ENCODE results near the gene ELK3. TPM values are rescaled to one million over a fixed set of nuclear protein-coding genes. Genes with fewer than 3 reads are reported as not detected.

The ELK3 gene
- total and polyA plus RNA-seq, 8 donors, result 2.9 to 12.9 (median 6.1) TPM

DNA sequence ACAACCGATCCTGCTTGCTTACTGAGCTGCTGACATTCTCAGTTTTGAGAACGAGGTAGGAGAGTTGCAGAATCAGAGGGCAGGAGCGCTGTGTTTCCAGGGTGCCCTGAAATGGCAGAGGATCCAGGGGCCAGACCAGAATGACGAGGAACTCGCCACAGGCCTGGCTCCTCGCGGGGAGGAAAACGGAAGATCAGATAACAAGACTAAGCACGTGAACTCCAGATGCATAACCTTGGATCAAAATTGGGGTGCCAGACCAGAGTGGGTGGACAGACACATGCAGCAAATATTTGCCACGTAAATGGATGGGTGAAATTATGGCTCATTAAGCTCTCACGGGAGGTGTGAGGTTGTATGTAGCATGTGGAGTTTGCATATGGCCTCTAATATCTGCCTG lies 46.5 kb downstream of the ELK3 start:
- no peak for ATAC-seq
- Histone ChIP-seq H3K27me3 (no peaks in the 10 kb centered on the region), H3K9me3 (no peaks in the 10 kb centered on the region), H3K27ac (no peak overlapping the region), H3K4me1 (no peaks in the 10 kb centered on the region), H3K36me3 (no peaks in the 10 kb centered on the region), H3K4me3 (no peak overlapping the region)
- TF ChIP-seq, protein P1, sequence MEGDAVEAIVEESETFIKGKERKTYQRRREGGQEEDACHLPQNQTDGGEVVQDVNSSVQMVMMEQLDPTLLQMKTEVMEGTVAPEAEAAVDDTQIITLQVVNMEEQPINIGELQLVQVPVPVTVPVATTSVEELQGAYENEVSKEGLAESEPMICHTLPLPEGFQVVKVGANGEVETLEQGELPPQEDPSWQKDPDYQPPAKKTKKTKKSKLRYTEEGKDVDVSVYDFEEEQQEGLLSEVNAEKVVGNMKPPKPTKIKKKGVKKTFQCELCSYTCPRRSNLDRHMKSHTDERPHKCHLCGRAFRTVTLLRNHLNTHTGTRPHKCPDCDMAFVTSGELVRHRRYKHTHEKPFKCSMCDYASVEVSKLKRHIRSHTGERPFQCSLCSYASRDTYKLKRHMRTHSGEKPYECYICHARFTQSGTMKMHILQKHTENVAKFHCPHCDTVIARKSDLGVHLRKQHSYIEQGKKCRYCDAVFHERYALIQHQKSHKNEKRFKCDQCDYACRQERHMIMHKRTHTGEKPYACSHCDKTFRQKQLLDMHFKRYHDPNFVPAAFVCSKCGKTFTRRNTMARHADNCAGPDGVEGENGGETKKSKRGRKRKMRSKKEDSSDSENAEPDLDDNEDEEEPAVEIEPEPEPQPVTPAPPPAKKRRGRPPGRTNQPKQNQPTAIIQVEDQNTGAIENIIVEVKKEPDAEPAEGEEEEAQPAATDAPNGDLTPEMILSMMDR (IDR thresholded peaks at IDR 0.05), result no peak
- intact Hi-C loops (cut with DNase I), result no loop called here
- FAIRE-seq, result no peak
- WGBS, 2 donors, result 73 to 74% methylated on average over 11 of the region's 11 CpGs
- DNase-seq, result no peak

DNA sequence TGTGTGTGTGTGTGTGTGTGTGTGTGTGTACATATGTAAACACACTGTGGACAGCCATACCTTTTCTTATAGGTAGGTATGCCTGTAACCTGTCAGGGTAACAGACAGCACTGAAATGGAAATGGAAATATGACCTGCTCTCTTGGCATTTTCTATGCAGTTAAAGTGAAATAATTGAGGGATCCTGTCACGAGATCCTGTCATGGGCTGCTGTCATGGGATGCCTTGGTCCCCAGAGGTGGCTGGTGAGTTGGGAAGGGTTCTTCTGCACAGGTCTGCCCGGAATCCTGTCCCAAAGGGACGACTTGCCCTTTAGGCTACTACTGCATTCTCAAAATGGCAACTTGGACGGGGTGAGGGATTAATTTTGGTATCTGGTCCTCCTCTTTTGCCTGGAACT lies 47.3 kb downstream of the ELK3 start:
- Histone ChIP-seq H3K36me3 (no peaks in the 10 kb centered on the region), H3K9me3 (no peaks in the 10 kb centered on the region), H3K27me3 (no peaks in the 10 kb centered on the region), H3K27ac (no peak overlapping the region), H3K4me3 (no peak overlapping the region), H3K4me1 (no peaks in the 10 kb centered on the region)
- intact Hi-C loops (cut with DNase I), result no loop called here
- DNase-seq (no peak), FAIRE-seq (no peak), ATAC-seq (no peak)
- 86 to 95% methylated on average over 4 of the region's 4 CpGs for WGBS, 2 donors
- TF ChIP-seq, protein P1 (IDR thresholded peaks at IDR 0.05), result no peak

DNA sequence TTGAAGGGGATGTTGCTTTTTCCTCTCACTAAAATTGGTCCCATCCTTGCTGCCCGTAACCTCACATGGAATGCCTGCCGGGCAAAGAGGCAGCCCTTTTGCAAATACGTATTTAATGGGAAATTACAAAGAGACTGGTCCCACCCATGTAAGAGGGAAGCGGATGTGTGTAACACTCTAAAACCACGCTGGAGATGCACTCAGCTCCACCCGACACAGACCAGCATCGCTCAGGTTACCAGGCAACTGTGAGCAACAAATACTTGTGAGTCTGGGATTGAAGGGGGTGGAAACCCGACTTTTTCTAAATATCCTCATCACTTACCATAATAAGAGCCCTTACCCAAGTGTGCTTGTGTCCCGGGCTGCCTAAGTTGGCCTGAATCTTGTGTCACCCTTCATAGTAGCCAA lies 47.7 kb downstream of the ELK3 start:
- 78 to 89% methylated on average over 9 of the region's 9 CpGs for WGBS, 2 donors
- Histone ChIP-seq H3K27ac (no peak overlapping the region), H3K27me3 (no peaks in the 10 kb centered on the region), H3K36me3 (no peaks in the 10 kb centered on the region), H3K4me1 (no peaks in the 10 kb centered on the region), H3K4me3 (no peak overlapping the region), H3K9me3 (no peaks in the 10 kb centered on the region)
- FAIRE-seq, result no peak
- TF ChIP-seq, protein P1 (IDR thresholded peaks at IDR 0.05), result no peak
- ATAC-seq, result peak in 3 of 4 donors; percentile 32 to 61 (median 53)
- intact Hi-C loops (cut with DNase I), result no loop called here
- no peak for DNase-seq

DNA sequence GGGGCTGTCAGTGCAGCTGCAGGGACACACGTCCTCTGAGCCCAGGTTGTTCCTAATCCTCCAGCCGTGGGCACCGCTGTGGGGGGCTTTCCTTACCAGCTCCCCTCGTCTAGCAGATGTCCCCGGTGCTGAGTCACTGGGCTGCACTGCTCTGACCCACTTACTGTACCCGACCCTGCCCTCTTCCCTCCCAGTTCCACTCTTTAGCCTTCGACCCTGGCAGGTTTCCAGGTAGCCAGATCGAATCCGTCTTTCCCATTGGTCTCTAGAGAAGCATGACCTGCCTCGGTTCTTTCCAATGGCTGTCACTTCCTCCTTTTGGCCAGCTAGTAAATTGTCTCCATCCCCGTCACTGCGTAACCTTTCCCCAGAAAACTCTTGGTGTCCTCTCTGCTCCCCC lies 48.4 kb downstream of the ELK3 start:
- no peak overlapping the region for H3K4me3 ChIP-seq
- no peaks in the 10 kb centered on the region for H3K27me3 ChIP-seq
- intact Hi-C loops (cut with DNase I), result no loop called here
- H3K36me3 ChIP-seq, result peaks cover 0 to 6% (median 0%) of the 10 kb centered on the region in 3 donors
- FAIRE-seq (no peak), ATAC-seq (no peak), DNase-seq (no peak)
- H3K27ac ChIP-seq, result no peak overlapping the region
- H3K4me1 ChIP-seq, result no peaks in the 10 kb centered on the region
- TF ChIP-seq, protein P1 (IDR thresholded peaks at IDR 0.05), result no peak
- WGBS, 2 donors, result 73 to 80% methylated on average over 12 of the region's 12 CpGs
- H3K9me3 ChIP-seq, result no peaks in the 10 kb centered on the region

DNA sequence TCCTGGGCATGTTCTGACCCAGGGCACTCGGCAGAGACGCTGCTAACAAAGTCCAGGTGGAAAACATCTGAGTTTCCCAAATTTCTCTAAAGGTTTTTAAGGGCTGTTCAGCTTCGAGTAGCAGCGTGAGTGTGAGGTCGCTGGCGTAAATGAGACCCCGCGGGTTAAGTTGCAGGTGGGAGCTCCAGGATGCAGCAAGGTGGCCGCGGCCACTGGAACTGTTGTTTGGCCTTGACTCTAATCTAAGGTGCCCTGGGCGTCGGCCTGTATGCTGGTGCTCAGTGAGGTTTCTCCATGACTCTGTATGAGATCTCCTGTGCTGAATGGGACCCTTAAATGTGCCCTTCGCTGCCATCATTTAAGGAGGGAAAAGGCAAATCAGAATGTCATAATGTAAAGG lies 50.7 kb downstream of the ELK3 start:
- ATAC-seq (no peak), FAIRE-seq (no peak), DNase-seq (no peak)
- WGBS, 2 donors, result 68 to 76% methylated on average over 13 of the region's 13 CpGs
- Histone ChIP-seq H3K27ac (no peak overlapping the region), H3K36me3 (peaks cover 0 to 6% (median 0%) of the 10 kb centered on the region in 3 donors), H3K4me3 (no peak overlapping the region), H3K4me1 (no peaks in the 10 kb centered on the region), H3K27me3 (no peaks in the 10 kb centered on the region), H3K9me3 (no peaks in the 10 kb centered on the region)
- TF ChIP-seq, protein P1 (IDR thresholded peaks at IDR 0.05), result no peak
- intact Hi-C loops (cut with DNase I), result no loop called here

All from pancreas (tissue), 10 donors.